ENCODE measurements around the gene DNAL1.

Gene DNAL1

GRCh38 chr14:73744874-73745529 is 100.2 kb downstream of the DNAL1 start:
- DNase-seq, result no peak

- DNase-seq, result no peak
These were observed 101.1 kb downstream of the DNAL1 start for GRCh38 chr14:73745571-73746519.

GRCh38 chr14:73746520-73747378 is 102.0 kb downstream of the DNAL1 start:
- no peak for DNase-seq

DNA sequence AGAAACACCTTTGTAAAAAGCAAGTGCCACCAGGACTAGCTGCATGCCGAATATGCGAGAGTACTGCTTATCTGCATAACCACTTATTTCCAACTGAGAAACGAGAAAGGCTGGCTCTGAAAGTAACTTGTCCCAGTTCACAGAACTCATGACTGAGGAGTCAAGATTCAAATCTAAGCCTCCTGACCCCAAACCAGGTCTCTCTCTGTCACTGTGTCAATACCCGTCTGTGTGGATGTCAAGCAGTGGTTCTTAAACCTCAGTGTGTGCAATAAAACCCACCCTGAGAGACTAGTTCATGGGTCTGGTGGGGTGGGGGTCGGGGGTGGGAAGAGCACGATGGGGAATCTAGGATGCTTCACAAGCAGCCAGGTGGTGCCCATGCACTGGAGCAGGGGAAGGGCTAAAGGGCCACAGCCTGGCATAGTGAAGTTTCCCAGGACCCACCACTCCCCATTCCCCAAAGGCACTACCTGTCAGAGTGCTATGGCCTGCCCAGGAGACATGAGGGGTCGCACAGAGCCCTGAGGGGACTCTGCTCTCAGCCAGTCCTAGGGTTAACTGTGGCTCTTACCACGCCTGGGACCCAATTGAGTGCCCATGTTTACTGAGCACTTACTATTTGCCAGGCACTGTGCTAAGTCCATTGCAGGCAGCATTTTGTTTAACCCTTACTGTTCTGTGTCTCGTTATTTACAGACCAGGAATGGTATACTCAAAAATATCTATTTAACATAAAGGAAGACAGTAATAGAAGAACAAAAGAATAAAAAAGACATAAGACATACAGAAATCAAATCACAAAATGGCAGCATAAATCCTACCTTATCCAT is 102.8 kb downstream of the DNAL1 start:
- DNase-seq, result no peak

DNA sequence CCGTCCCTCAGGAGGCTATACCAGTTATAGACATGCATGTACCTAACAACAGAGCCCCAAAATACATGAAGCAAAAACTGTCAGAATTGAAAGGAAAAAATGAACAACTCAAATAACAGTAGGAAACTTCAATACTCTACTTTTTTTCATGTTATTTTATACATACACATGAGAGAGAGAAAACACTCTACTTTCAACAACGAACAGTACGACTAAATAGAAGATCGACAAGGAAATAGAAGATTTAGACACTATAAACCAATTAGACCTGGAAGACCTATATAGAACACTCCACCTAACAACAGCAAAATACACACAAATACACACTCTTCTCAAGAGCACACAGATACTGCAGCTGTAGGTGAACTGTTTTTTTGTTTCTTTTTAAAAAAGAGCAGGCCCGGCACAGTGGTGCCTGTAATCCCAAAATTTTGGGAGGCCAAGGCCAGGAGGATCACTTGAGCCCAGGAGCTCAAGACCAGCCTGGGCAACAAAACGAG is 104.1 kb downstream of the DNAL1 start:
- DNase-seq, result no peak

DNA sequence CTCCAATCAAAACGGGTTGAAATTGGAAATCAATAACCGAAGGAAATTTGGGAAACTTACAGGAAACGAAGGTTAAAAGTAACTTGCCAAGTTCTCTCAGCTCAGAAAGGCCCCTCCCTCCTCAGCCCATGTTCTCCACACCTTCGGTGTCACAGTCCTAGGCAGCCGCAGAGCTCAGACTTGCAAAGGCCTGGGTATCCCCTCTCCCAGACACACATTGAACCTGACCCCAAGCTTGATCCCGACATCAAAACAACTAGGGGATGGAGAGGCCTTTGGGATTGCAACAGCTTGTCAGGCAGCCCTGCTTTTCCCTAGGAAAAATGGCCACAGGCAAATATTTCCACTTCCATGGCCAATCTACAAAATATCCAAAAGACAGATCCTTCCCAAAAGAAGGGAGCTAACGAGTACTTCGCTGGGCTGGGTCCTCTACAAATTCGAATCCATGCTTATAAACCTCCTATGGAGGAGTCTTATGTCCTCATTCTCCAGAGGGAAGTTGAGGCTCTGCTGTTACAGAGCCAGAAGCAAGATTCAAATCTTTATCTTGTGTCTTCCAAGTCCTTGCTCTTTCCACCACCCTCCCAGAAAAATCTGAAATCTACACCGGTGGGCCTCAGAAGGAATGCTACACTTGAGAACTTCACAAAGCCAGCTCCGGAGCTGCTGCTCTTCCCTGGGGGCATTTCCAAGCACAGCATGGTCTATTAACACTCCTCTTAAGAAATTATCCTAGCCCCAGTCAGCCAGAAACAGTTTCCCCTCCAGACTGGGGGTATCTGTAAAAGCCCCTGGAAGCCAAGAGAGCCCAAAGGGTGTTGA is 105.1 kb downstream of the DNAL1 start:
- DNase-seq, result no peak

DNA sequence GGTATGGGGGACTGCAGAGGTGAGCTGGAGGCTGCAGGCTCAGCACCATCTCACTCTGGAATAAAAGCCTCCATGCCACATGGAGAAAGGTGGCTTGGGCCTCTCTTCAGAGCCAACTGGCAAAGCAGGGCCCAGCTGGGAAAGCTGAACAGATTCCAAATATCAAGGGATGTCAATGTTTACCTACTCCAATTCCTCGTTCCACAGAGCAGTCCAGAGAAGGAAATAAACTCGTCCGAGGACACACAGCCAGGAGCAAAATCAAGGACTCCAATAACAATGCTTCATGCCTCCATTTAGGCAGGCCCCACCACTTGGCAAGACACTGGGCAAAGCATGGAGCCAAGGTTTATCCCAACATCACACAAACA is 105.7 kb downstream of the DNAL1 start:
- no peak for DNase-seq

DNA sequence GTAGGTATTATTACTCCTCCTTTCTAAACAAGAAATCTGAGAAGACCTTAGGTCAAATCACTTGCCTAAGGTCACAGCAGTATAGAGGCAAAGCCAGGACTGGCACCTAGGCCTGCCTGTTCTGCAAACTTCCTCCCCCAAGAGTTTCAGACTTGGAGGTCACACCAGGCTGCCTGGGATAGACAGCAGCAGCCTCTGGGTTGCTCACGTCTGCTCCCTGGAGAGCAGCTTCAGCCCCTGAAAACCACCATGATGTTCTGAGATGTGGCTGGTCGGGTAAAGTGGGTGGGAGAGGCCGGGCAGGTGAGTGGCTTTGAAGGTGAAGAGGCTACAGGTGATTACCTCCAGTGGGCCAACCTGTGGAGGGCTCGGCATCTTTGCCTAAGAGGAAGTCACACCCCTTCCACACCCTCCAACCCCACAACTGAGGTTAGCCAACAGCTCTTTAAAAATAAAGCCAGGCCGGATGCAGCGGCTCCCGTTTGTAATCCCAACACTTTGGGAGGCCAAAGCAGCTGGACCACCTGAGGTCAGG is 106.4 kb downstream of the DNAL1 start:
- DNase-seq, result no peak

DNA sequence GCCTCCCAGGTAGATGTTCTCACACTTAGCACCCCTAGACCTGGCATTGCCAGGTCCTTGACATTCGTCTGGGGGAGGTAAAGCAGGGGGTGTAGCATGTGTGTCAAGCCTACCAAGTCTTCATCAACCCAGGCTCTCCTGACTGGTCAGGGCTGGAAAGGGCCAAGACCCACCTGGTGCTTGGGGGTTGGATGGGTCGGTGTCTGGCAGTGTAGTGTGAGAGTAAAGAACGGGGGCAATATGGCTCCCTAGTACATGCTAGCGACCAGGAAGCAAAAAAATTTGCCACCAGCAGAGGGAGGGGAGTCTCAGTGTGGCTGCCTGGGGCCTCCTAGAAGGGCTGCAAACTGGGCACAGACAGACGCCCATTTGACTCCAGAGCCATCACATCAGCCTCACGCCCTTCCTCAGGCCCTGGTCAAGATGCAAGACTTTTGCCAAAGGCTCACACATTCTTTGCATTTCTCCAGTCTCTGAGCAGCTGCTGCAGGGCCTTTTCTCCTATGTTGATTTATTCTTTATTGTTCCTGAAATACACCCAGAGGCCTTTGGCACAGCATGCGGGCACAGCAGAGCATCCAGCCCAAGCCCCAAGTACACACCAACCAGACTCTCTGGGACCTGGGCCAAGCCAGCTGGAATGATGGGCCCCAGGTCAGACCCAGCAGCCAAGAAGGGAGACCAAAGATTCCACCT is 107.7 kb downstream of the DNAL1 start:
- DNase-seq, result peak; percentile 44
